Common myeloid progenitor, CD34-positive (primary cell): ENCODE data around the gene KRTAP12-3.
"Not testable (repeated sequence)": the region's sequence is repeated elsewhere in the genome, so short reads cannot be mapped to it uniquely, and the experiment has no call there.

ENCODE experiments used
- CTCF ChIA-PET: fragments of 350-600 bp; sonication (Branson Sonifier 250); formaldehyde crosslinking; loops from one replicate; lab custom pipeline; 2021; ENCODE audit warnings: antibody characterized with exemption; lab: Charles Lee
- POLR2A ChIA-PET: fragments of 350-600 bp; sonication (Branson Sonifier 250); formaldehyde crosslinking; loops from one replicate; lab custom pipeline; 2021; ENCODE audit warnings: antibody characterized with exemption; lab: Charles Lee
- DNase-seq, 3 donors: peaks; one replicate each; pipeline versions ENCODE4 v3.0.0 to v3.0.0-alpha.2; 2013
- H3K27ac ChIP-seq, 2 experiments: 1 replicate in 1 of 2; 2 replicates in 1 of 2; pipeline ENCODE4 v1.7.0; 2013; ENCODE audit warnings: inconsistent platforms in 2 of 2, low read length in 2 of 2, mild to moderate bottlenecking in 2 of 2, low read depth in 1 of 2, moderate library complexity in 1 of 2; ENCODE audit not compliant: severe bottlenecking in 2 of 2, insufficient read depth in 1 of 2, poor library complexity in 1 of 2
- H3K27me3 ChIP-seq, 5 experiments: replicated peaks in 2 of 5; 1 replicate in 3 of 5; 2 replicates in 2 of 5; pipeline versions ENCODE4 v1.6.1 to v1.7.0; 2013; ENCODE audit warnings: low read length in 4 of 5, mild to moderate bottlenecking in 2 of 5, moderate library complexity in 2 of 5, inconsistent platforms in 1 of 5; ENCODE audit not compliant: insufficient read depth in 5 of 5, control insufficient read depth in 4 of 5
- H3K36me3 ChIP-seq, 4 experiments: 1 replicate in 2 of 4; 2 replicates in 2 of 4; pipeline versions ENCODE4 v1.6.1 to v1.7.0; 2013; ENCODE audit warnings: low read length in 3 of 4, control low read depth in 1 of 4, mild to moderate bottlenecking in 1 of 4; ENCODE audit not compliant: control insufficient read depth in 4 of 4, insufficient read depth in 4 of 4
- H3K4me1 ChIP-seq, 4 experiments: 1 replicate in 3 of 4; 2 replicates in 1 of 4; pipeline versions ENCODE4 v1.6.1 to v1.7.1; 2013; ENCODE audit warnings: low read length in 3 of 4, mild to moderate bottlenecking in 3 of 4, control low read depth in 1 of 4, inconsistent platforms in 1 of 4, moderate library complexity in 1 of 4; ENCODE audit not compliant: control insufficient read depth in 4 of 4, insufficient read depth in 4 of 4; ENCODE audit errors: control extremely low read depth in 1 of 4
- H3K4me3 ChIP-seq, 7 experiments: 1 replicate in 4 of 7; 2 replicates in 3 of 7; pipeline versions ENCODE4 v1.5.1 to v1.7.0; 2013; ENCODE audit warnings: mild to moderate bottlenecking in 7 of 7, low read length in 6 of 7, moderate library complexity in 6 of 7, inconsistent platforms in 2 of 7, low read depth in 2 of 7, control low read depth in 1 of 7; ENCODE audit not compliant: insufficient read depth in 4 of 7, control insufficient read depth in 1 of 7; ENCODE audit errors: extremely low read depth in 1 of 7
- H3K9me3 ChIP-seq, 5 experiments: 1 replicate in 4 of 5; 2 replicates in 1 of 5; pipeline versions ENCODE4 v1.6.1 to v1.7.1; 2013; ENCODE audit warnings: low read length in 4 of 5, mild to moderate bottlenecking in 2 of 5, inconsistent platforms in 1 of 5, low read depth in 1 of 5, moderate library complexity in 1 of 5; ENCODE audit not compliant: control insufficient read depth in 4 of 5, insufficient read depth in 2 of 5; ENCODE audit errors: control extremely low read depth in 1 of 5
- WGBS: methylation state at CpG from one replicate; pipeline ENCODE4 v1.1.5; 2013; ENCODE audit not compliant: insufficient coverage; 5-methylcytosine and 5-hydroxymethylcytosine counted together

KRTAP12-3 gene

DNA sequence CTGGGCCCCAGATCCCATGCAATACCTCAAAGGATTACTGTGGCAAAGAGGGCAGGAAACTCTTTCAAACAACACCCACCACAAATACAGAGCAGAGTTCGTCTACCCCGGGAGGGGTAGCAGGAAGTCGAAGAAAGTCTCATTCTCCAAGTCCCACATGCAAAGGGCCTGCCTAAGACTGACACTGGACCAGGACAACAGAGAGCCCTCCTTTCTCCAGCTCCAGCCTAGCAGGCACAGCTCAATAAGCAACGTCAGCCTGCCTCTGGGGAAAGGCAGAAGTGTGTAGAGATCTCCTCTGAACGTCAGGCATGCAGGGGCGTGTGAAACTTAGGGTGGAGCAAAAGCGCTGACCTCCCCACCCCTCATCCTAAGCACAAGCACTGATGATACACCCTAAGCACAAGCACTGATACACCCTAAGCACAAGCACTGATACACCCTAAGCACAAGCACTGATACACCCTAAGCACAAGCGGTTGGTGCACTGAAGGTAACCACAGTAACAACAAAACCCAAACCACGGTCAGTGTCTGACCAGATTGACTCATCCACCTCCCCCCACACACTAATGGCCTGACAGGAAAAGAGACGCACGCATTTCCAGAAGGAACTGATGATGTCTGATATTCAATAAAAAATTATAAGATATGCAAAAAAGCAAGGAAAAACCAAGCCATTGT lies 1.3 kb downstream of the KRTAP12-3 start:
- Histone ChIP-seq H3K9me3 (peaks cover 3 to 33% (median 9%) of the 10 kb centered on the region in 5 experiments), H3K27me3 (peaks cover 0 to 10% (median 2%) of the 10 kb centered on the region in 5 experiments), H3K27ac (no peak overlapping the region), H3K36me3 (no peaks in the 10 kb centered on the region), H3K4me3 (no peak overlapping the region), H3K4me1 (no peaks in the 10 kb centered on the region)
- CTCF ChIA-PET, result no interaction called here
- POLR2A ChIA-PET, result no interaction called here
- DNase-seq, result no peak
- 40% methylated on average over 4 of the region's 11 CpGs for WGBS

DNA sequence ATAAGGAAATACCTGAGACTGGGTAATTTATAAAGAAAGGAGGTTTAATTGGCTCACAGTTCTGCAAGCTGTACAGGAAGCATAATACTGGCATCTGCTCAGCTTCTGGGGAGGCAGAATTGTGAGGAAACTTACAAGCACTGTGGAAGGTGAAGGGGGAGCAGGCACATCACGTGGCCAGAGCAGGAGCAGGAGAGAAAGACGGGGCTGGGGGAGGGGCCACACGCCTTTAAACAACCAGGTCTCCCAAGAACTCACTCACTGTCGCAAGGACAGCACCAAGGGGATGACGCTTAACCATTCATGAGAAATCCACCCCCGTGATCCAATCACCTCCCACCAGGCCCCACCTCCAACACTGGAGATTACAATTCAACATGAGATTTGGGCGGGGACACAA lies 3.8 kb downstream of the KRTAP12-3 start:
- DNase-seq, H3K36me3 ChIP-seq, CTCF ChIA-PET, H3K4me1 ChIP-seq, POLR2A ChIA-PET, H3K4me3 ChIP-seq, H3K27ac ChIP-seq: not testable (repeated sequence)
- WGBS, result 81% methylated on average over 2 of the region's 7 CpGs
- Histone ChIP-seq H3K9me3 (peaks cover under 1 to 18% (median 6%) of the 10 kb centered on the region in 5 experiments), H3K27me3 (peaks cover 0 to 12% (median 2%) of the 10 kb centered on the region in 5 experiments)

DNA sequence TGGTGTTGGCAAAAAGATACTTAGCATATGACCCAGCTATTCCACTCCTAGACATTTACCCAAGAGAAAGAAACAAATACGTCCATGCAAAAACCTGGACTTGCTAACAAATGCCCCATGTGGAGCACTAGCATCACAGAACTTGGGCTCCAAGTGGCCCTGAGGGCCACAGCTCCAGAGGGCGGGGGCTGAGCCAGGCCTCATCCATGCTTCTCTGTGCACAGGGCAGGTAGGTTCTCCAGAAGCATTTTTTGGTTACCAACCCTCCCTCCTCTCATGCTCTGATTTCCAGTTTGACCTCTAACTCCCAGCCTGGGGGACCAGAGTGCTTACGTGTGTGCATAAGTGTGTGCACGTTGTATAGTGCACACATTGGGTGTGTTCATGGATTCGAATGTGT lies 7.0 kb downstream of the KRTAP12-3 start:
- Histone ChIP-seq H3K27ac (no peak overlapping the region), H3K4me3 (no peak overlapping the region), H3K9me3 (peaks cover 0 to 10% (median 0%) of the 10 kb centered on the region in 5 experiments), H3K4me1 (no peaks in the 10 kb centered on the region), H3K27me3 (peaks cover 0 to 13% (median 2%) of the 10 kb centered on the region in 5 experiments), H3K36me3 (no peaks in the 10 kb centered on the region)
- CTCF ChIA-PET, result no interaction called here
- POLR2A ChIA-PET, result interaction anchor here (0.6 kb wide), 1 partner anchor 344 kb away, joined by 5 read pairs; no protein-coding TSS in a partner anchor
- DNase-seq, result no peak
- WGBS, result 79% methylated on average over 1 of the region's 5 CpGs

DNA sequence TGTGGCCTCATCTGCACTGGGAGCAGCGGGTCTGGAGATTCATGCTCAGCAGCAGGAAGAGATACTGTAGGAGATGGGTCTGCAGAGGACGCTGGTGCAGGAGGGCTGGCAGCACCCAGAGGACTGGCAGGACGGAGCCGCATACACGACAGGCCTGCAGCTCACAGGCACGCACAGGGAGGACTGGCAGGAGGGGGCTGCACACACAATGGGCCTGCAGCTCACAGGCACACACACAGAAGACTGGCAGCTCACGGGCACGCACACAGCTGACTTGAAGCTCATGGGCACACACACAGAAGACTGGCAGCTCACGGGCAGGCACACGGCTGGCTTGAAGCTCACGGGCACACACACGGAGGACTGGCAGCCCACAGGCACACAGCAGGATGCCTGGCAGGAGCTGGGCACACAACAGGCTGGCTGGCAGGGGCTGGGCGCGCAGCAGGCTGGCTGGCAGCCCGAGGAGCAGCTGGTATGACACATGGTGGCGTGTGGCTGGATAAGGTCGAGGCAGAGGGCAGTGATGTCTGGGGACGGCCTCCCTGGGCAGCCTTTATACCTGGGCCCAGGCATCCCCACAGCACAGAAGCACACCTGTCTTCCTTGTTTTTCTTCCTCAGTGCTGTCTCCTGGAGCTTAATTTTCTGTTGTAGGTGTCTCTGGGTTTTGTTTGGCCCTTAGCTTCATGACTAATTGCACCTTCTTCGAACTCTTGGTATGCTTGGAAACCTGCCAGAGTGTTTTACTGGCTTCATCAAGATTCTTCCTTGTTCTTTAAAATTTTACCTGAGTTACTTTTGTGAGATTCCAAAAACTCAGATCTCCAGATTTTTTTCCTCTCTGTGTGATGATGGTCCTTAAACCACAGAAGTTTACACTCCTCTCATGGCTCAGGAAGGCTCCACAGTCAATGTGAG lies 8.9 kb downstream of the KRTAP12-3 start, which contains the start of gene KRTAP12-2:
Gene KRTAP12-2 (minus strand): TSS at position 527 of the 920 bp plus-strand sequence. CDS start 41 bp downstream, at position 486.
- H3K4me1 ChIP-seq, result no peaks in the 10 kb centered on the region
- POLR2A ChIA-PET, result no interaction called here
- 82% methylated on average over 12 of the region's 19 CpGs for WGBS
- peaks cover 0 to 28% (median 9%) of the 10 kb centered on the region in 5 experiments for H3K9me3 ChIP-seq
- DNase-seq, result no peak
- CTCF ChIA-PET, result no interaction called here
- no peaks in the 10 kb centered on the region for H3K36me3 ChIP-seq
- peaks cover 0 to 13% (median 2%) of the 10 kb centered on the region in 5 experiments for H3K27me3 ChIP-seq
- H3K27ac ChIP-seq, result no peak within 1 kb of the TSS
- H3K4me3 ChIP-seq, result no peak within 1 kb of the TSS

DNA sequence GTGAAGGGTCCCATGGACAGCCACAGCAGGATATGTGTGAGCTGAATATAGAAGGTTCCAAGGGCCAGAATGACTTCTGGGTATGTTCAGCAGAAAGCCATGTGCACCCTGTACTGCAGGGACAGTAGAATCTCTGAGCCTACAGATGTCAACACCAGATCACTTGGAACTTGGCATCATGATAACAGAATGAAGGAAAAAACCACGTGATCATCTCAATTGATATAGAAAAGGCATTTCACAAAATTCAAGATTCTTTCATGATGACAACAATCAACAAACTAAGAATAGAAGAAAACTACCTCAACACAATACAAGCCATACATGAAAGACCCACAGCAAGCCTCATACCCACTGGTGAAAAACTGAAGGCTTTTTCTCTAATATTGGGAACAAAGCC lies 9.9 kb downstream of the KRTAP12-3 start:
- POLR2A ChIA-PET, result no interaction called here
- Histone ChIP-seq H3K4me1 (no peaks in the 10 kb centered on the region), H3K9me3 (peaks cover 0 to 31% (median 12%) of the 10 kb centered on the region in 5 experiments), H3K27me3 (peaks cover 0 to 13% (median 0%) of the 10 kb centered on the region in 5 experiments), H3K4me3 (no peak overlapping the region), H3K27ac (no peak overlapping the region), H3K36me3 (no peaks in the 10 kb centered on the region)
- CTCF ChIA-PET, result no interaction called here
- WGBS, result no CpG with 5 or more reads among the region's 1 CpG
- DNase-seq, result no peak

DNA sequence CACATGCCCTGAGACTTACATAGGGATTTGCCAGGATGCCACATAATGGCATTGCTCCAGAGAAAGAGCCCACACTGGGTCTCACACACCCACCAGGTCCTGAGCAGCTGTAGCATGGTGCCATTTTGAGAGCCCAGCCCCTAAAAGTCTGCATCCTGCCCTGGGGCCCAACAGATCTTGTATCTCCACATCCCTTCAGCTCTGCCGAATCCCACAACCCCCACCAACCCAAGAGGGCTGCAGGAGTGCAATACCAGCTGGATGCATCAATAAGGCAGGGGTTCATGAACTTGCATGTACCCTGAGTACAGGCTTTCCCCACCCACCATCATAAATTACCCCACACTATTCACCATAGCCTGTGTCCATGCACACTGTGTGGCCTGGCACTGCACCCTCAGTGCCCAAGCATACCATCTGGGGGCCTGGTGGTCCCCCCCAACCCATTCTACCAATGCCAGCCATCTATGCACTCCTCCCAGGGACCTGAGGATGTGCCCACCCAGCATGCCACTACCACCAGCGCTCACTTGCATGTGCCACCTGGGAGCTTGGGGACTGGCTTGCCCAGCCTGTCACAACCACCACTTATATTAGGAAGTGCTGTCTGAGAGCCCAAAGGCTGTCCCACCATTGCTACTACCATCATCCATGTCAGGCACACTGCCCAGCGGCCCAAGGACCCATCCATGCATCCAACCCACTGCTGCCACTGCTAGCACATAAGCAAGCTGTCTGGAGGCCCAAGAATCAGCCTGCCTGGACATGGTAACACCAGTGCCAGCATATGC lies 13.1 kb downstream of the KRTAP12-3 start:
- CTCF ChIA-PET, result no interaction called here
- no peak for DNase-seq
- 93% methylated on average over 2 of the region's 3 CpGs for WGBS

More for the DNA sequence above, 13.1 kb downstream of the KRTAP12-3 start:
- H3K4me3 ChIP-seq, result no peak overlapping the region
- POLR2A ChIA-PET, result no interaction called here
- H3K27me3 ChIP-seq, result peaks cover 0 to 10% (median 0%) of the 10 kb centered on the region in 5 experiments
- H3K9me3 ChIP-seq, result peaks cover 0 to 37% (median 12%) of the 10 kb centered on the region in 5 experiments
- H3K27ac ChIP-seq, result no peak overlapping the region
- H3K4me1 ChIP-seq, result no peaks in the 10 kb centered on the region
- no peaks in the 10 kb centered on the region for H3K36me3 ChIP-seq
